ENCODE measurements around the gene TMEM170B. TPM values are rescaled to one million over a fixed set of nuclear protein-coding genes. Genes with fewer than 3 reads are reported as not detected.
A peak's percentile ranks its signal among the peaks of the same experiment; 100 is the strongest.

The TMEM170B gene
- total RNA-seq, 1 donor from 2014 or later, result 0.53 TPM

GRCh38 chr6:11525468-11526155, 11.9 kb upstream of the TMEM170B start:
- H3K27me3 ChIP-seq, result no peaks in the 10 kb centered on the region
- intact Hi-C loops (cut with DNase I), result no loop called here
- no peak for TF ChIP-seq CTCF (IDR thresholded peaks at IDR 0.05)
- no peaks in the 10 kb centered on the region for H3K4me1 ChIP-seq
- H3K4me3 ChIP-seq, result no peak overlapping the region
- no peaks in the 10 kb centered on the region for H3K36me3 ChIP-seq
- DNase-seq (ENCODE audit: low spot score in 2 of 2), result no peak
- no peaks in the 10 kb centered on the region for H3K9me3 ChIP-seq
- H3K27ac ChIP-seq, result peak overlapping the region in 1 of 2 donors; percentile 10

GRCh38 chr6:11526156-11526505, 11.4 kb upstream of the TMEM170B start:
- no peaks in the 10 kb centered on the region for H3K27me3 ChIP-seq
- TF ChIP-seq CTCF (IDR thresholded peaks at IDR 0.05), result no peak
- no peaks in the 10 kb centered on the region for H3K9me3 ChIP-seq
- intact Hi-C loops (cut with DNase I), result no loop called here
- DNase-seq (ENCODE audit: low spot score in 2 of 2), result no peak
- no peaks in the 10 kb centered on the region for H3K36me3 ChIP-seq
- H3K27ac ChIP-seq, result no peak overlapping the region
- no peak overlapping the region for H3K4me3 ChIP-seq
- no peaks in the 10 kb centered on the region for H3K4me1 ChIP-seq

- Histone ChIP-seq H3K27ac (no peak overlapping the region), H3K36me3 (no peaks in the 10 kb centered on the region), H3K27me3 (no peaks in the 10 kb centered on the region), H3K9me3 (no peaks in the 10 kb centered on the region), H3K4me3 (no peak overlapping the region), H3K4me1 (no peaks in the 10 kb centered on the region)
- no peak for DNase-seq (ENCODE audit: low spot score in 2 of 2)
- TF ChIP-seq CTCF (IDR thresholded peaks at IDR 0.05), result no peak
- intact Hi-C loops (cut with DNase I), result no loop called here
These were observed 10.2 kb upstream of the TMEM170B start for GRCh38 chr6:11527274-11527870.

- H3K4me3 ChIP-seq, result no peak overlapping the region
- intact Hi-C loops (cut with DNase I), result no loop called here
- H3K27me3 ChIP-seq, result no peaks in the 10 kb centered on the region
- H3K4me1 ChIP-seq, result no peaks in the 10 kb centered on the region
- no peaks in the 10 kb centered on the region for H3K9me3 ChIP-seq
- H3K27ac ChIP-seq, result no peak overlapping the region
- DNase-seq (ENCODE audit: low spot score in 2 of 2), result no peak
- no peaks in the 10 kb centered on the region for H3K36me3 ChIP-seq
- no peak for TF ChIP-seq CTCF (IDR thresholded peaks at IDR 0.05)
These were observed 8.6 kb upstream of the TMEM170B start for GRCh38 chr6:11528996-11529395.

GRCh38 chr6:11532097-11532496, 5.5 kb upstream of the TMEM170B start:
- Histone ChIP-seq H3K27me3 (no peaks in the 10 kb centered on the region), H3K4me1 (peaks cover 0 to 4% of the 10 kb centered on the region in 2 donors), H3K4me3 (no peak overlapping the region), H3K27ac (no peak overlapping the region), H3K9me3 (no peaks in the 10 kb centered on the region), H3K36me3 (no peaks in the 10 kb centered on the region)
- TF ChIP-seq CTCF (IDR thresholded peaks at IDR 0.05), result no peak
- DNase-seq (ENCODE audit: low spot score in 2 of 2), result no peak
- intact Hi-C loops (cut with DNase I), result no loop called here
